SK-N-DZ (cell line): ENCODE measurements around the gene VAV3.

Experiments used
- DNase-seq: peaks from one replicate; pipeline ENCODE4 v3.0.0-alpha.2; 2015; ENCODE audit warnings: low spot score

The VAV3 gene

GRCh38 chr1:107795441-107795840 lies 169.5 kb downstream of the VAV3 start:
- DNase-seq = no peak

GRCh38 chr1:107794571-107794970 lies 170.4 kb downstream of the VAV3 start:
- DNase-seq = no peak

GRCh38 chr1:107793896-107794453 lies 171.0 kb downstream of the VAV3 start:
- DNase-seq = no peak

- DNase-seq = no peak
Measured at GRCh38 chr1:107791348-107791747, 173.6 kb downstream of the VAV3 start.

GRCh38 chr1:107789817-107790524 lies 175.0 kb downstream of the VAV3 start:
- DNase-seq = no peak

- no peak for DNase-seq
Measured at GRCh38 chr1:107788206-107789202, 176.5 kb downstream of the VAV3 start.

- no peak for DNase-seq
Measured at GRCh38 chr1:107787299-107787698, 177.7 kb downstream of the VAV3 start.

- DNase-seq = no peak
Measured at GRCh38 chr1:107786203-107786845, 178.7 kb downstream of the VAV3 start.

GRCh38 chr1:107785496-107786202 lies 179.3 kb downstream of the VAV3 start:
- peak; percentile 93 for DNase-seq

GRCh38 chr1:107782217-107782845 lies 182.6 kb downstream of the VAV3 start:
- peak; percentile 65 for DNase-seq

GRCh38 chr1:107781245-107781644 lies 183.7 kb downstream of the VAV3 start:
- DNase-seq = no peak

GRCh38 chr1:107777664-107778047 lies 187.3 kb downstream of the VAV3 start:
- no peak for DNase-seq

- peak; percentile 18 for DNase-seq
Measured at GRCh38 chr1:107776900-107777663, 187.9 kb downstream of the VAV3 start.

GRCh38 chr1:107771377-107771776 lies 193.6 kb downstream of the VAV3 start:
- DNase-seq = no peak

- DNase-seq = peak; percentile 11
Measured at GRCh38 chr1:107767156-107767582, 197.8 kb downstream of the VAV3 start.

- no peak for DNase-seq
Measured at GRCh38 chr1:107766533-107766932, 198.4 kb downstream of the VAV3 start.

GRCh38 chr1:107762751-107763390 lies 202.1 kb downstream of the VAV3 start:
- no peak for DNase-seq

GRCh38 chr1:107760065-107760464 lies 204.9 kb downstream of the VAV3 start:
- no peak for DNase-seq

GRCh38 chr1:107750364-107750959 lies 214.5 kb downstream of the VAV3 start:
- peak; percentile 76 for DNase-seq
